ENCODE measurements around the gene NFIA. TPM values are rescaled to one million over a fixed set of nuclear protein-coding genes. Genes with fewer than 3 reads are reported as not detected.
A peak's percentile ranks its signal among the peaks of the same experiment; 100 is the strongest.

Gene NFIA
- total and polyA plus RNA-seq, 12 donors = 15.6 to 109 (median 66.3) TPM

GRCh38 chr1:61143821-61144424 lies 61.6 kb downstream of the NFIA start:
- DNase-seq = no peak
- 81 to 84% (median 83%) methylated on average over 5 of the region's 5 CpGs for WGBS, 4 donors
- Histone ChIP-seq H3K36me3 (replicated peaks in 1 of 2) (no peaks in the 10 kb centered on the region), H3K27ac (peak overlapping the region in 4 of 5 donors; percentile 23 to 83 (median 42)), H3K4me1 (replicated peaks in 1 of 2) (peaks cover 44 to 53% of the 10 kb centered on the region in 2 donors), H3K27me3 (no peaks in the 10 kb centered on the region), H3K4me3 (no peak overlapping the region), H3K9me3 (replicated peaks in 1 of 3) (no peaks in the 10 kb centered on the region)
- intact Hi-C loops (cut with DNase I) = no loop called here
- TF ChIP-seq CTCF (IDR thresholded peaks at IDR 0.05) = no peak
- TF ChIP-seq POLR2A (IDR thresholded peaks at IDR 0.05) = no peak

DNA sequence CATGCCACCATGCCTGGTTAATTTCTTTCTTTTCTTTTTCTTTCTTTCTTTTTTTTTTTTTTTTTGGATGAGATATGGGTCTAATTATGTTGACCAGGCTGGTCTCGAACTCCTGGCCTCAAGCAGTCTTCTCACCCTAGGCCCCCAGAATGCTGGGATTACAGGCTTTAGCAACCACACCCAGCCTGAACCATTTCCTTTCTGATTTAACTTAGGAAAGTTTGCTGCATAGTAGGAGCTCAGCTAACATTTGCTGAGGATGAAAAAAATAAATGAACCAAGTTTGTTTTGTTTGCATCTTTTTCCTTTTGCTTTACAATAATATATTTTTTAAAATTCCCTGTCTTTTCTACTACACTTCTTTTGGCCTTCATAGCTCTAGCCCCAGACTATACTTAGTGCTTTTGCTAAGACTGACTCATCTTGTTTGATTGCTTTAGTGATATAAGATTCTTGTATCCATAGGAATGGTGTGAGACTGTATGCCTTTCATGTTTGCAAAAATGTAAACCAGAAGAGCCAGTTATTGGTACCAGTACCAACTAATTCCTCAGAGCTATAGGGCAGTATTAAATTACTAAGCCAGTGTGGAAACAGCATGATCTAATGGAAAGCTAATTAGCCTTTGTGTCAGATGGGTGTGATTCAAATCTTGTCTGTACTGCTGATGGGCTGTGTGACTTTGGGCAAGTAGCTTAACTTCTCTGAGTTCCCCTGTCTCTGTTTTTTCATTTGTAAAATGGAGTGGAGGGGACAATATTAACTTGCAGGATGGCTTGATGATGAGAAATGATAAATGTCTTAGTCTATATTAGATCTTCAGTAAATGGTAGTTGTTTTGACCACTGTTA lies 66.9 kb downstream of the NFIA start:
- Histone ChIP-seq H3K36me3 (replicated peaks in 1 of 2) (no peaks in the 10 kb centered on the region), H3K27ac (no peak overlapping the region), H3K9me3 (replicated peaks in 1 of 3) (no peaks in the 10 kb centered on the region), H3K4me1 (replicated peaks in 1 of 2) (peaks cover 0 to 32% of the 10 kb centered on the region in 2 donors), H3K27me3 (no peaks in the 10 kb centered on the region), H3K4me3 (no peak overlapping the region)
- 78 to 100% (median 86%) methylated on average over 1 of the region's 1 CpG for WGBS, 4 donors
- intact Hi-C loops (cut with DNase I) = no loop called here
- DNase-seq = no peak
- no peak for TF ChIP-seq POLR2A (IDR thresholded peaks at IDR 0.05)
- no peak for TF ChIP-seq CTCF (IDR thresholded peaks at IDR 0.05)

- intact Hi-C loops (cut with DNase I) = no loop called here
- H3K9me3 ChIP-seq (replicated peaks in 1 of 3) = no peaks in the 10 kb centered on the region
- WGBS, 4 donors = 89 to 96% (median 92%) methylated on average over 4 of the region's 4 CpGs
- no peak for DNase-seq
- TF ChIP-seq POLR2A (IDR thresholded peaks at IDR 0.05) (no peak), CTCF (IDR thresholded peaks at IDR 0.05) (no peak)
- peaks cover 1 to 38% of the 10 kb centered on the region in 2 donors for H3K4me1 ChIP-seq (replicated peaks in 1 of 2)
- no peaks in the 10 kb centered on the region for H3K27me3 ChIP-seq
- no peak overlapping the region for H3K27ac ChIP-seq
- no peaks in the 10 kb centered on the region for H3K36me3 ChIP-seq (replicated peaks in 1 of 2)
- H3K4me3 ChIP-seq = no peak overlapping the region
These were observed 69.2 kb downstream of the NFIA start for GRCh38 chr1:61151565-61151964.

GRCh38 chr1:61152066-61152465 lies 69.7 kb downstream of the NFIA start:
- WGBS, 4 donors = 68 to 88% (median 81%) methylated on average over 3 of the region's 3 CpGs
- Histone ChIP-seq H3K27ac (no peak overlapping the region), H3K36me3 (replicated peaks in 1 of 2) (no peaks in the 10 kb centered on the region), H3K4me1 (replicated peaks in 1 of 2) (peaks cover 6 to 43% of the 10 kb centered on the region in 2 donors), H3K4me3 (no peak overlapping the region), H3K27me3 (no peaks in the 10 kb centered on the region), H3K9me3 (replicated peaks in 1 of 3) (no peaks in the 10 kb centered on the region)
- DNase-seq = no peak
- intact Hi-C loops (cut with DNase I) = no loop called here
- TF ChIP-seq CTCF (IDR thresholded peaks at IDR 0.05) (no peak), POLR2A (IDR thresholded peaks at IDR 0.05) (no peak)
